Neutrophil (primary cell): ENCODE results near the gene IL15RA.

Experiments used
- H3K27ac ChIP-seq: fragments of 200-600 bp; sonication (generic); 2 replicates; pipeline ENCODE4 v1.5.1; 2016; ENCODE audit warnings: mild to moderate bottlenecking, moderate library complexity
- H3K27me3 ChIP-seq: fragments of 200-600 bp; sonication (generic); 2 replicates; pipeline ENCODE4 v1.6.0; 2016; ENCODE audit warnings: mild to moderate bottlenecking
- H3K36me3 ChIP-seq: fragments of 200-600 bp; sonication (generic); 2 replicates; pipeline ENCODE4 v1.5.1; 2017
- H3K4me1 ChIP-seq, 2 experiments: fragments of 200-600 bp in 1 of 2; sonication (generic) in 1 of 2; 1 replicate in 1 of 2; 2 replicates in 1 of 2; pipeline versions ENCODE4 v1.5.1 to v1.6.1; 2013 to 2016; ENCODE audit warnings: low read depth in 1 of 2, low read length in 1 of 2, mild to moderate bottlenecking in 1 of 2, moderate library complexity in 1 of 2; ENCODE audit not compliant: control insufficient read depth in 1 of 2, insufficient read depth in 1 of 2
- H3K4me3 ChIP-seq, 2 experiments: fragments of 200-600 bp in 1 of 2; sonication (generic) in 1 of 2; 1 replicate in 1 of 2; 2 replicates in 1 of 2; pipeline ENCODE4 v1.5.1; 2013 to 2016; ENCODE audit warnings: low read depth in 1 of 2, low read length in 1 of 2, mild to moderate bottlenecking in 1 of 2, moderate library complexity in 1 of 2
- H3K9me3 ChIP-seq: fragments of 200-600 bp; sonication (generic); 2 replicates; pipeline ENCODE4 v1.5.1; 2016
- TF ChIP-seq, protein P1 (sequence below): fragments of 200-600 bp; sonication (generic); IDR thresholded peaks from 2 replicates; pipeline ENCODE4 v1.5.1; 2016; ENCODE audit warnings: antibody characterized with exemption

Gene IL15RA

DNA sequence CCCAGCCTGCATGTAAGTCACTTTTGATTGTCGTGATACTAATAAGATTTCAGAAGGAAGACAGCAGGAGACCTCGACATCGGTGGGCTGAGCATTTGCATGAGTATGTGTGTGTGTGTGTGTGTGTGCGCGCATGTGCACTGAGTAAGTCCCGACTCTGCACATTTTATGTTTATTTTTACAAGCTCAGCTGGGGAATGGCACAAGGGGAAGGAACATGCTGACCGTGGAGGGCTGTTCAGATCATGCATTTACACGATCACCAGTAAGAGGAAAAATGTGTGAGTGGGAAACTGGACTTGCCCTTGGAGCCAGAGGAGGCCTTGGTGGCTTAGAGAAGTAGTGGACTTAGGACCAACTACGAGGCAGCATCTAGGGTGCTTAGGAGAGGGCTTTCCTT lies 43.5 kb upstream of the IL15RA start:
- H3K27ac ChIP-seq, result no peak overlapping the region
- no peaks in the 10 kb centered on the region for H3K27me3 ChIP-seq
- H3K9me3 ChIP-seq, result no peaks in the 10 kb centered on the region
- H3K4me3 ChIP-seq, result no peak overlapping the region
- H3K36me3 ChIP-seq, result no peaks in the 10 kb centered on the region
- TF ChIP-seq, protein P1, sequence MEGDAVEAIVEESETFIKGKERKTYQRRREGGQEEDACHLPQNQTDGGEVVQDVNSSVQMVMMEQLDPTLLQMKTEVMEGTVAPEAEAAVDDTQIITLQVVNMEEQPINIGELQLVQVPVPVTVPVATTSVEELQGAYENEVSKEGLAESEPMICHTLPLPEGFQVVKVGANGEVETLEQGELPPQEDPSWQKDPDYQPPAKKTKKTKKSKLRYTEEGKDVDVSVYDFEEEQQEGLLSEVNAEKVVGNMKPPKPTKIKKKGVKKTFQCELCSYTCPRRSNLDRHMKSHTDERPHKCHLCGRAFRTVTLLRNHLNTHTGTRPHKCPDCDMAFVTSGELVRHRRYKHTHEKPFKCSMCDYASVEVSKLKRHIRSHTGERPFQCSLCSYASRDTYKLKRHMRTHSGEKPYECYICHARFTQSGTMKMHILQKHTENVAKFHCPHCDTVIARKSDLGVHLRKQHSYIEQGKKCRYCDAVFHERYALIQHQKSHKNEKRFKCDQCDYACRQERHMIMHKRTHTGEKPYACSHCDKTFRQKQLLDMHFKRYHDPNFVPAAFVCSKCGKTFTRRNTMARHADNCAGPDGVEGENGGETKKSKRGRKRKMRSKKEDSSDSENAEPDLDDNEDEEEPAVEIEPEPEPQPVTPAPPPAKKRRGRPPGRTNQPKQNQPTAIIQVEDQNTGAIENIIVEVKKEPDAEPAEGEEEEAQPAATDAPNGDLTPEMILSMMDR, result no peak
- H3K4me1 ChIP-seq, result no peaks in the 10 kb centered on the region

DNA sequence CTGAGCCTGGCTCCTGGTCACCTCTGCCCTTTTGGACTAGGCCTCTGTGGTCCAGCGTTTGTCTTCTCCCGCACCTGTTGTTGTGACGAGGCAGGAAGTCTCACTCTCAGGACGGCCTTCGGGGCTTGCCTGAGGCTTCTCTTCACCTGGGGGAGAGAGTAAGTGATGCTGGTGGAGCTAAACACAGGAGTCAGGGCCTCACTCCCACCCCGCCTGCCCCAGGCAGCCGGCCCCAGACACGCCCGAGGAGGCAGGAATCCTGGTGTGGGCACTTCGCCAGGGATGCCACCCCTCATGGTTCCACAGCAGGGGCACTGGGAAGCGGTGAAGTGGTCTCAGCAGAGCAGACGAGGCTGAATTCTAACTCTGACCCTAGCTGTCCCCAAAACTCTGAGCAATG lies 42.5 kb upstream of the IL15RA start:
- Histone ChIP-seq H3K4me3 (no peak overlapping the region), H3K9me3 (no peaks in the 10 kb centered on the region), H3K36me3 (no peaks in the 10 kb centered on the region), H3K27ac (no peak overlapping the region), H3K27me3 (no peaks in the 10 kb centered on the region), H3K4me1 (no peaks in the 10 kb centered on the region)
- TF ChIP-seq, protein P1, result no peak

DNA sequence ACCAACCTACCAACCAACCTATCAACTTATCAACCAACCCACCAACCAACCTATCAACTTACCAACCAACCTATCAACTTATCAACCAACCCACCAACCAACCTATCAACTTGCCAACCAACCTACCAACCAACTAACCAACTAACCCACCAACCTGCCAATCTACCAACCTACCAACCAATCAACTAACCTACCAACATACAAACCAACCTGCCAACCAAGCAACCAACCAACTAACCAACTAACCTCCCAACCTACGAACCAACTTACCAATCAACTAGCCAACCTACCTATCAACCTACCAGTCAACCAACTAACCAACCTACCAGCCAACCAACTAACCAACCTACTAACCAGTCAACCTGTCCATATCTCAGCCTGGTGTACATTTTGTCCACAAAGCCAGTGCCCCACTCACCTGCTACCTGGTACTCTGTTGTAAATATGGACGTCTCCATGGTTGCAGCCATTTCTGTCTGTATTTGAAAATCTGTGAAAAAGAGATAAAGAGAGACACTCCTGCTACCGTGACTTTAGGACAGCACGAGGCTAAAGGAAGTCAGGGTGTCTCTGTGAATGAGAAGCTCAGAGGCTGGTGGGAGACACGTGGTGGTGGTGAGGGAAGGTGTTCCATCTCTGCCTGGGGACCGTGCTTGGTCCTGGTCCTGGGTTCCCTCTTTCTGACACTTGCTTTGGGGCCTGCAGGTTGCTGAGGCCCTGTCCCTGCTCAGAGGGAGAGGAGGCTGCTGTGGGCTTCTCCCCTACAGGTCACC lies 41.9 kb upstream of the IL15RA start:
- H3K27me3 ChIP-seq, result no peaks in the 10 kb centered on the region

DNA sequence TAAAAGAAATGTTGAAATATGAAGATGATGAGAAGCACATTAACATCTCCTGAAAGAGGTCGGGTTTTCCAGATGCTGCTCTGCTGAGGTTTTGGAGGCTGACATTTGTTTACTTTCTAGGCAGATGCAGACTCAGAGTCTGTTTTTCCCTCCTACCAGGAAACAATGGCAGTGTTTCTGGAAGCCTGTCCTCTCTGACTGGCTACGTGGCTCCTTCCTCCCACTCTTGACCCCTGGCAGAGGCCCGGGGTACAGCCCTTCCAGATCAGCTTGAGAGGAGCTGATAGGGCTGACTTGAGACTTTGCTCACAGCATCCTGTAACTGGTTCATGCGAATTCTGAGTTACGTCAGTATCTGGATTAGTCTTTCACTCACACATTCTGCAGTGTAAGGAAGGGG lies 41.1 kb upstream of the IL15RA start:
- Histone ChIP-seq H3K36me3 (no peaks in the 10 kb centered on the region), H3K4me1 (no peaks in the 10 kb centered on the region), H3K9me3 (no peaks in the 10 kb centered on the region), H3K4me3 (no peak overlapping the region), H3K27me3 (no peaks in the 10 kb centered on the region), H3K27ac (no peak overlapping the region)
- TF ChIP-seq, protein P1, result no peak

More for the DNA sequence above, 41.9 kb upstream of the IL15RA start:
- TF ChIP-seq, protein P1, result no peak
- Histone ChIP-seq H3K27ac (no peak overlapping the region), H3K4me3 (no peak overlapping the region), H3K4me1 (no peaks in the 10 kb centered on the region), H3K36me3 (no peaks in the 10 kb centered on the region), H3K9me3 (no peaks in the 10 kb centered on the region)

- TF ChIP-seq, protein P1, result no peak
- H3K36me3 ChIP-seq, result no peaks in the 10 kb centered on the region
- no peaks in the 10 kb centered on the region for H3K9me3 ChIP-seq
- H3K27ac ChIP-seq, result no peak overlapping the region
- no peaks in the 10 kb centered on the region for H3K4me1 ChIP-seq
- no peaks in the 10 kb centered on the region for H3K27me3 ChIP-seq
- no peak overlapping the region for H3K4me3 ChIP-seq
Observed at GRCh38 chr10:6017781-6018354, 40.5 kb upstream of the IL15RA start.
